Activated naive CD4-positive, alpha-beta T cell treated with anti-CD3 and anti-CD28 coated beads for 36 hours (primary cell): Measurements from ENCODE around the gene NKX6-2. TPM values are rescaled to one million over a fixed set of nuclear protein-coding genes. Genes with fewer than 3 reads are reported as not detected.

Experiments
- CTCF ChIA-PET: fragments of 350-600 bp; sonication (Branson Sonifier 250); formaldehyde crosslinking; loops from one replicate; lab custom pipeline; 2021; ENCODE audit warnings: antibody characterized with exemption; lab: Charles Lee
- DNase-seq: peaks from one replicate; pipeline ENCODE4 v3.0.0-alpha.2; 2020
- H3K27ac Mint-ChIP-seq: one replicate; pipeline ENCODE4 v1.8.0; 2021; ENCODE audit warnings: mild to moderate bottlenecking, mixed read lengths
- H3K27me3 Mint-ChIP-seq: one replicate; pipeline ENCODE4 v1.8.0; 2021; ENCODE audit warnings: low read depth, mixed read lengths
- H3K36me3 Mint-ChIP-seq: one replicate; pipeline ENCODE4 v1.8.0; 2021; ENCODE audit warnings: low read depth, mixed read lengths
- H3K4me1 Mint-ChIP-seq: one replicate; pipeline ENCODE4 v1.8.0; 2021; ENCODE audit warnings: low read depth, mixed read lengths
- H3K4me3 Mint-ChIP-seq: one replicate; pipeline ENCODE4 v1.8.0; 2021; ENCODE audit warnings: mild to moderate bottlenecking, moderate library complexity, mixed read lengths
- H3K9me3 Mint-ChIP-seq: one replicate; pipeline ENCODE4 v1.8.0; 2021; ENCODE audit warnings: mixed read lengths
- intact Hi-C: fragments of 100-400 bp; cut with micrococcal nuclease; formaldehyde crosslinking; loops from one replicate; pipeline ENCODE4 v1.15.1; 2023
- total RNA-seq, 2 experiments: library from RNA; stranded (reverse); gene quantifications; one replicate each; pipeline ENCODE4 v1.2.3, GENCODE V29; 2021

Gene NKX6-2
- total RNA-seq, 2 experiments from 2014 or later, result not detected

DNA sequence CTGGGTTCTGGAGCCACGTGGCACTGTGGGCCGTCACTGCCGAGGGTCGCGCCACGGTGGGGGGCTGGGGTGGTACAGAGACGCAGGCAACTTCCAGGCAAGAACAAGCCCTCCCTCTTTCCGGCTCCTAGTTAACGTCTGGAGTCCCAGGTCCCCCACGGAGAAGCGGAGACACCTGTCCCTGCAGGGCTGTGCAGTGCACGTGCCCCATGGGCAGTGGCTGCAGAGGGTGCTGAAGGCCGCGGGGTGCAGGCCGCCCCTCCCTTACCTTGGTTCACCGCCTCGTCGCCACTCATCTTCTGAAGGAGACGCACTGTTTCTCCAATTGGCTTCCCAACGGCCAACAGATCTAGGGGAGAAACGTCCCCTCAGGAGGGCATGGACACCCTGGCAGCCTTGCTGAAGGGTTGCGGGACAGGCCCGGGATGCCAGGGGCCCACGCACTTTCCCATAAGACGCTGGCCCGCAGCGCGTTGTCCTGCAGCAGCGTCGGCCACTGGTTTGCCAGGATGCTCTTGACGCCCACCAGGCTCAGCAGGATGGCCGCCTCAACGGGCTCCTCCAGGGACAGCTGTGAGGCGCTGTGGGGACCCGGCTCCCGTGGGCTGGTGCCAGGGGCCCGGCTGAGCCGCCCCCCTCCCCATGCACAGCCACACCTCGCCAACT, 24.3 kb upstream of the NKX6-2 start:
- Mint-ChIP-seq H3K9me3 (no peaks in the 10 kb centered on the region), H3K4me3 (no peak overlapping the region), H3K36me3 (no peaks in the 10 kb centered on the region), H3K27ac (no peak overlapping the region), H3K4me1 (no peaks in the 10 kb centered on the region), H3K27me3 (no peaks in the 10 kb centered on the region)
- no peak for DNase-seq
- intact Hi-C loops, result no loop called here
- CTCF ChIA-PET, result no interaction called here

DNA sequence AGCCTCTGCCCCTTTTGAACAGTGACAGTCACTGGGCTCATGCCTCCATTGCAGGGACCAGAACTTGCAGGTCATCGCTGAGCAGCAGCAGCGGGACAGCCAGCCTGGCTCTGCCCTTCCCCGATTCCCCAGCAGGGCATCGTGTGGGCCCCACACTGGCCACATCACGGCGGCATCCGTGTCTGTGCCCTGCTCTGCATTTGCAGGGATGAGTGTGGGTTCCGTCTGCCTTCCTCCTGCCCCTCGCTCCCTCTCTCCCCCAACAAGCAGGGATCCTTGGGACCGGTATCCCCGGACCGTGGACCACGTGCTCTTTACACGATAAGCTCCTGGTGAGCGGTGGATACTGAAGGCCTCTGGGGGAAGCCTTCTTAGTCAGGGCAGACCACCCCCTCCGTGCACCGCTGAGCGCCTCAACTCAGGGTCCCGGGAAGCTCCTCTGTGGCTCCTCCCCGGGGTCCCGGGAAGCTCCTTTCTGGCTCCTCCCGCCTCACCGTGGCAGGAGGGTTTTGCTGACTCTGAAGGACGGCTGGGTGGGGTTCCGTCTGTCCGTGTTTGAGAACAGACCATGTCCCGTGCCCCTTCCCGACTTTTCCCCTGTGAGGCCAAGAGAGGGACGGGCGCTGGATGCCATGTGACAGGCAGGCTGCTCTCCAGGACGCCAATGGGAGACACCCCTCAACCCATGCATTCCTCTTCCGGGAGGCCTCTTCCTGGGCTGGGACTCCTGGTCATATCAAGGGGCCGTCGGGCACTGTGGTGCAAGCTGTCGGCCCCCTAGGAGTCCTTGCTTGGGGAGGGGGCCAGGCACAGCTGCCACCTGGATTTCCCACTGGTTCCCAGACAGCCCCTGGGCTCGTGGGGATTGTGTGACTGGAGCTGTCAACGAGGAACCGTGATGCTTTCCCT, 23.5 kb upstream of the NKX6-2 start:
- Mint-ChIP-seq H3K36me3 (no peaks in the 10 kb centered on the region), H3K4me1 (no peaks in the 10 kb centered on the region), H3K4me3 (no peak overlapping the region), H3K27me3 (no peaks in the 10 kb centered on the region), H3K9me3 (no peaks in the 10 kb centered on the region), H3K27ac (no peak overlapping the region)
- no peak for DNase-seq
- CTCF ChIA-PET, result no interaction called here
- intact Hi-C loops, result no loop called here

DNA sequence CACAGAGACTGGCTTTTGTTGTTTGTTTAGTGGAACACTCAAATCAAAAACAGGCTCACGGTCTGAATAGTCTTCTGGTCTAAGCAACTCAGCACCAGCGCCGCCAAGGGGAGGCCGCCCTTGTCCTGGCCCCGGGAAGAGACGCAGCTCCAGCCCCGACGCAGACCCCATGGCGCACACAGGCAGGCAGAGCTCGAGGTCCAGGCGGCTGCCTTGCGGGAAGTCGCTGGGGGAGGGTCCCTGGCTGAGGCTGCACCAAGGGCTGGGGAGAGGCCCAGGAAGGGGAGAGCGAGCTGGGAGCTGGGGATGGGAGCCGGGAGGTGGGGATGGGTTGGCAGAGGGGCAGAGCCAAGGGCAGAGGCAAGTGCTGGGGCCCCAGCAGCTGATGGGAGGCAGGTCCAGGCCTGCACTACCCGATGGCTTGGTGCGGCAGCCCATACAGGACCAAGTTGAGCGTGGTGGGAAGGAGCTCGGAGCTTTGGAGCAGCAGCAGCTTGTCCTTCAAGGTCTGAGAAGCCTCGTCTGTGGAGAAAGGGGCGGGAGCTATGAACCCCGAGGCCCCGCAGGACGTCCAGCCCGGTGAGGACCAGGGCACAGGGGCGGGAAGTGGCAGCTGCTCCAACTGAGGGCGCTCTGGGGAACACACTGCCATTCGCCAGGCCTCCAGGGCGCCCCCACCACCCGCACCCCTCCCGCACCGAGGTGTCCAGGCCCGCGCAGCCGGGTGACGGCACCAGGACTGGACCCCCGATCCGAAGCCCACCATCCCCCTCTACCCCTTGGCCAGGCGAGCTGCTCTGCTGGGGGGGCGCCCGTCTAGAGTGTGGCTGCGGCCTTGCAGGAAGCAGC, 22.7 kb upstream of the NKX6-2 start:
- DNase-seq, result no peak
- Mint-ChIP-seq H3K36me3 (no peaks in the 10 kb centered on the region), H3K4me1 (no peaks in the 10 kb centered on the region), H3K9me3 (no peaks in the 10 kb centered on the region), H3K27me3 (no peaks in the 10 kb centered on the region), H3K27ac (no peak overlapping the region), H3K4me3 (no peak overlapping the region)
- intact Hi-C loops, result no loop called here
- CTCF ChIA-PET, result no interaction called here

DNA sequence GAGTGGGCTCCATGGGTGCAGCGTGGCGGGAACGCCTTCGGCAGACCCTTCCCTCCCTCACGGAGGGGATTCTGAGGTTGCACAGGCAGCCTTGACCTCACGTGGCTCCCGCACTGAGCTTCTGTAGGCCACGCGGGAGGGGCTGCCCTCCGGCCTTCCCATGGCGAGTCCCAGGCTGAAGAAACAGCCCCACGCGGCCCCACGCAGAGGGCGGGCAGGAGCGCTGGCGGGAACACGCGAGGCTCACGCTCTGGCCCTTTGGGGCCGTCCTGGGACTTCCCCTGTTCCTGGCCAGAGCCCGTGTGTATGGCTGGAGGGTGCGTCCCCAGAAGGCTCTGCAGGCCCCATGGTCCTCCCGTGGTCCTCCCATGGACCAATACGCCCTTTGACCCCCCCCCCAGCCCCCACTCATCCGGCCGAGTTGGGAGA, 21.7 kb upstream of the NKX6-2 start:
- H3K27ac Mint-ChIP-seq, result no peak overlapping the region
- H3K36me3 Mint-ChIP-seq, result no peaks in the 10 kb centered on the region
- no peak overlapping the region for H3K4me3 Mint-ChIP-seq
- H3K9me3 Mint-ChIP-seq, result no peaks in the 10 kb centered on the region
- H3K4me1 Mint-ChIP-seq, result no peaks in the 10 kb centered on the region
- CTCF ChIA-PET, result no interaction called here
- H3K27me3 Mint-ChIP-seq, result no peaks in the 10 kb centered on the region
- intact Hi-C loops, result no loop called here
- DNase-seq, result no peak

- CTCF ChIA-PET, result no interaction called here
- no peak for DNase-seq
- no peaks in the 10 kb centered on the region for H3K9me3 Mint-ChIP-seq
- H3K4me3 Mint-ChIP-seq, result no peak overlapping the region
- H3K36me3 Mint-ChIP-seq, result no peaks in the 10 kb centered on the region
- no peaks in the 10 kb centered on the region for H3K27me3 Mint-ChIP-seq
- intact Hi-C loops, result no loop called here
- H3K27ac Mint-ChIP-seq, result no peak overlapping the region
- no peaks in the 10 kb centered on the region for H3K4me1 Mint-ChIP-seq
Observed at GRCh38 chr10:132806561-132807003, 20.6 kb upstream of the NKX6-2 start.

- intact Hi-C loops, result no loop called here
- Mint-ChIP-seq H3K4me1 (no peaks in the 10 kb centered on the region), H3K27ac (no peak overlapping the region), H3K4me3 (no peak overlapping the region), H3K36me3 (no peaks in the 10 kb centered on the region), H3K27me3 (no peaks in the 10 kb centered on the region), H3K9me3 (no peaks in the 10 kb centered on the region)
- CTCF ChIA-PET, result interaction anchor here (0.6 kb wide), 2 partner anchors 105 to 650 kb away, joined by 5 read pairs; no protein-coding TSS in a partner anchor
- no peak for DNase-seq
Observed at GRCh38 chr10:132806110-132806509, 20.2 kb upstream of the NKX6-2 start.

DNA sequence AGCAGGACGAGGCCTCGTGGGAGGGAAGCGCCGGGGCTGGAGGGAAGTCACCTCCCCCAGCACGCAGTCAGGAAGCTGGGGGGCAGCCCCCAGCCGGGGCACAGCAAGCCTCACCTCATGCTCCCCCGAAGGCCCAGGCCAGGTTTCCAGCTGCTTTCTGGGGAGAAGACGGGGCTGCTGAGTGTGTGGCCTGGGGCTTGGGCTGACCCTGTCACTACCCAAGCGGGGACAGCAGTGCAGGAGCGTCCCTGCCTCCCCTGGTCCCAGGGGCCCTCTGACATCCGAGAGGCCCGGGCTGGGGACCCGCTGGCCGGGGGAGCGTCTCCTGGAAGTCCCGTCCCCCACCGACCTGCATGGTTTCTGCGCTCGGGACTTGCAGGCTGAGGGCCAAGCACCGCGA, 19.7 kb upstream of the NKX6-2 start:
- Mint-ChIP-seq H3K27ac (no peak overlapping the region), H3K27me3 (no peaks in the 10 kb centered on the region), H3K36me3 (no peaks in the 10 kb centered on the region), H3K4me1 (no peaks in the 10 kb centered on the region), H3K9me3 (no peaks in the 10 kb centered on the region), H3K4me3 (no peak overlapping the region)
- CTCF ChIA-PET, result interaction anchor here (0.6 kb wide), 2 partner anchors 104 to 651 kb away, joined by 5 read pairs; no protein-coding TSS in a partner anchor
- intact Hi-C loops, result no loop called here
- DNase-seq, result no peak

- H3K4me3 Mint-ChIP-seq, result no peak overlapping the region
- no peaks in the 10 kb centered on the region for H3K4me1 Mint-ChIP-seq
- DNase-seq, result no peak
- CTCF ChIA-PET, result no interaction called here
- no peaks in the 10 kb centered on the region for H3K36me3 Mint-ChIP-seq
- intact Hi-C loops, result no loop called here
- no peaks in the 10 kb centered on the region for H3K27me3 Mint-ChIP-seq
- H3K9me3 Mint-ChIP-seq, result no peaks in the 10 kb centered on the region
- H3K27ac Mint-ChIP-seq, result no peak overlapping the region
Observed at GRCh38 chr10:132804785-132805426, 19.0 kb upstream of the NKX6-2 start.

GRCh38 chr10:132804287-132804686, 18.3 kb upstream of the NKX6-2 start:
- no peak overlapping the region for H3K27ac Mint-ChIP-seq
- H3K4me3 Mint-ChIP-seq, result no peak overlapping the region
- H3K9me3 Mint-ChIP-seq, result no peaks in the 10 kb centered on the region
- no peaks in the 10 kb centered on the region for H3K27me3 Mint-ChIP-seq
- no peak for DNase-seq
- no peaks in the 10 kb centered on the region for H3K36me3 Mint-ChIP-seq
- H3K4me1 Mint-ChIP-seq, result no peaks in the 10 kb centered on the region
- intact Hi-C loops, result no loop called here
- CTCF ChIA-PET, result no interaction called here

- no peak overlapping the region for H3K4me3 Mint-ChIP-seq
- CTCF ChIA-PET, result no interaction called here
- DNase-seq, result no peak
- intact Hi-C loops, result no loop called here
- no peaks in the 10 kb centered on the region for H3K27me3 Mint-ChIP-seq
- no peaks in the 10 kb centered on the region for H3K4me1 Mint-ChIP-seq
- no peak overlapping the region for H3K27ac Mint-ChIP-seq
- no peaks in the 10 kb centered on the region for H3K9me3 Mint-ChIP-seq
- H3K36me3 Mint-ChIP-seq, result no peaks in the 10 kb centered on the region
Observed at GRCh38 chr10:132803416-132804210, 17.7 kb upstream of the NKX6-2 start.

- Mint-ChIP-seq H3K27ac (no peak overlapping the region), H3K27me3 (no peaks in the 10 kb centered on the region), H3K9me3 (no peaks in the 10 kb centered on the region), H3K4me1 (no peaks in the 10 kb centered on the region), H3K36me3 (no peaks in the 10 kb centered on the region), H3K4me3 (no peak overlapping the region)
- DNase-seq, result no peak
- CTCF ChIA-PET, result no interaction called here
- intact Hi-C loops, result no loop called here
Observed at GRCh38 chr10:132802694-132803320, 16.9 kb upstream of the NKX6-2 start.
